MCF 10A (cell line): ENCODE measurements around the gene DGCR2. TPM values are rescaled to one million over a fixed set of nuclear protein-coding genes. Genes with fewer than 3 reads are reported as not detected.
"Not testable (repeated sequence)": the region's sequence is repeated elsewhere in the genome, so short reads cannot be mapped to it uniquely, and the experiment has no call there.

ENCODE experiments used
- BruUV-seq: library from RNA; stranded (reverse); fragments of 400-500 nt; replicated peaks from 2 replicates; lab custom pipeline; 2021; lab: Mats Ljungman, UMichigan
- CTCF ChIA-PET: fragments of 300-600 bp; sonication (Branson Sonifier 250); formaldehyde crosslinking; extraction: SDS; loops from one replicate; lab custom pipeline; 2021; ENCODE audit warnings: antibody characterized with exemption, inconsistent platforms; lab: Yijun Ruan, JAX
- POLR2A ChIA-PET: fragments of 300-600, 350-650 bp; sonication (Branson Sonifier 250); formaldehyde crosslinking; extraction: SDS; loops from one replicate; lab custom pipeline; 2020; ENCODE audit warnings: antibody characterized with exemption, inconsistent platforms; lab: Yijun Ruan, JAX
- DNase-seq: peaks from one replicate; pipeline ENCODE4 v3.0.0-alpha.2; 2018; ENCODE audit not compliant: unreplicated experiment
- H3K27ac Mint-ChIP-seq: one replicate; pipeline ENCODE4 v1.8.0; 2022; ENCODE audit warnings: mild to moderate bottlenecking, low read depth, mixed read lengths; ENCODE audit not compliant: unreplicated experiment
- H3K27me3 Mint-ChIP-seq: one replicate; pipeline ENCODE4 v1.8.0; 2022; ENCODE audit warnings: mixed read lengths; ENCODE audit not compliant: insufficient read depth, unreplicated experiment
- H3K36me3 Mint-ChIP-seq: one replicate; pipeline ENCODE4 v1.8.0; 2022; ENCODE audit warnings: mild to moderate bottlenecking, moderate library complexity, mixed read lengths; ENCODE audit not compliant: insufficient read depth, unreplicated experiment
- H3K4me1 Mint-ChIP-seq: one replicate; pipeline ENCODE4 v1.8.0; 2022; ENCODE audit warnings: mixed read lengths; ENCODE audit not compliant: insufficient read depth, unreplicated experiment
- H3K4me3 Mint-ChIP-seq: one replicate; pipeline ENCODE4 v1.8.0; 2022; ENCODE audit warnings: mild to moderate bottlenecking, moderate library complexity, mixed read lengths; ENCODE audit not compliant: unreplicated experiment
- H3K9me3 Mint-ChIP-seq: one replicate; pipeline ENCODE4 v1.8.0; 2022; ENCODE audit warnings: mixed read lengths; ENCODE audit not compliant: unreplicated experiment
- CTCF ChIP-seq: fragments of 200-600 bp; IDR thresholded peaks from one replicate; pipeline ENCODE4 v1.8.0; 2022; ENCODE audit warnings: antibody characterized with exemption, mild to moderate bottlenecking; ENCODE audit not compliant: unreplicated experiment
- intact Hi-C: fragments of 100-400 bp; cut with micrococcal nuclease; formaldehyde crosslinking; loops from 2 replicates; pipeline ENCODE4 v1.14.1; 2022
- total RNA-seq: library from RNA; stranded (reverse); gene quantifications from 2 replicates; pipeline ENCODE4 v1.2.3, GENCODE V29; 2022

The DGCR2 gene
- total RNA-seq, 1 experiment from 2014 or later = 41.2 TPM

- POLR2A ChIA-PET = interaction anchor here (0.8 kb wide), 1 partner anchor 43 kb away, joined by 3 read pairs; the partner anchor contains the start of gene DGCR2
- CTCF ChIA-PET = interaction anchor here (1.7 kb wide), 1 partner anchor 18 kb away, joined by 3 read pairs; no protein-coding TSS in a partner anchor
- Mint-ChIP-seq H3K36me3 (peaks cover 55% of the 10 kb centered on the region), H3K4me3 (no peak overlapping the region), H3K27me3 (no peaks in the 10 kb centered on the region), H3K27ac (no peak overlapping the region), H3K9me3 (no peaks in the 10 kb centered on the region), H3K4me1 (no peaks in the 10 kb centered on the region)
- no peak for TF ChIP-seq CTCF
- intact Hi-C loops = no loop called here
- no TSS peak for BruUV-seq
- DNase-seq = no peak
Measured at GRCh38 chr22:19079691-19080090, 42.5 kb downstream of the DGCR2 start.

- no peak for TF ChIP-seq CTCF
- no peak overlapping the region for H3K27ac Mint-ChIP-seq
- H3K36me3 Mint-ChIP-seq = peaks cover 60% of the 10 kb centered on the region
- BruUV-seq = no TSS peak
- H3K4me1 Mint-ChIP-seq = no peaks in the 10 kb centered on the region
- no peaks in the 10 kb centered on the region for H3K9me3 Mint-ChIP-seq
- intact Hi-C loops = no loop called here
- H3K27me3 Mint-ChIP-seq = no peaks in the 10 kb centered on the region
- ChIA-PET POLR2A (interaction anchor here (1.2 kb wide), 1 partner anchor 20 kb away, joined by 3 read pairs; no protein-coding TSS in a partner anchor), CTCF (interaction anchor here (0.6 kb wide), 1 partner anchor 485 kb away, joined by 3 read pairs; no protein-coding TSS in a partner anchor)
- H3K4me3 Mint-ChIP-seq = no peak overlapping the region
- no peak for DNase-seq
Measured at GRCh38 chr22:19075404-19075803, 46.8 kb downstream of the DGCR2 start.

- intact Hi-C loops, H3K4me3 Mint-ChIP-seq, H3K27me3 Mint-ChIP-seq, H3K9me3 Mint-ChIP-seq, DNase-seq, BruUV-seq, H3K27ac Mint-ChIP-seq, H3K4me1 Mint-ChIP-seq: not testable (repeated sequence)
- POLR2A ChIA-PET = interaction anchor here (1.6 to 1.9 kb wide), 2 partner anchors 9 to 12 kb away, joined by 3 to 5 read pairs; no protein-coding TSS in a partner anchor
- H3K36me3 Mint-ChIP-seq = peaks cover 66% of the 10 kb centered on the region
- CTCF ChIA-PET = interaction anchor here (0.6 to 0.7 kb wide), 4 partner anchors 12 to 105 kb away, joined by 3 to 5 read pairs (median 3); no protein-coding TSS in a partner anchor
Measured at GRCh38 chr22:19072853-19073252, 49.4 kb downstream of the DGCR2 start.

- Mint-ChIP-seq H3K4me3 (no peak overlapping the region), H3K4me1 (peaks cover 8% of the 10 kb centered on the region), H3K27ac (no peak overlapping the region), H3K9me3 (no peaks in the 10 kb centered on the region), H3K27me3 (no peaks in the 10 kb centered on the region), H3K36me3 (peaks cover 80% of the 10 kb centered on the region)
- BruUV-seq = no TSS peak
- no peak for TF ChIP-seq CTCF
- POLR2A ChIA-PET = interaction anchor here (1.9 kb wide), 1 partner anchor 10 kb away, joined by 5 read pairs; no protein-coding TSS in a partner anchor
- DNase-seq = no peak
- intact Hi-C loops = no loop called here
- CTCF ChIA-PET = no interaction called here
Measured at GRCh38 chr22:19070397-19071169, 51.6 kb downstream of the DGCR2 start.
